ENCODE data around the gene TMEM150C.

DNA sequence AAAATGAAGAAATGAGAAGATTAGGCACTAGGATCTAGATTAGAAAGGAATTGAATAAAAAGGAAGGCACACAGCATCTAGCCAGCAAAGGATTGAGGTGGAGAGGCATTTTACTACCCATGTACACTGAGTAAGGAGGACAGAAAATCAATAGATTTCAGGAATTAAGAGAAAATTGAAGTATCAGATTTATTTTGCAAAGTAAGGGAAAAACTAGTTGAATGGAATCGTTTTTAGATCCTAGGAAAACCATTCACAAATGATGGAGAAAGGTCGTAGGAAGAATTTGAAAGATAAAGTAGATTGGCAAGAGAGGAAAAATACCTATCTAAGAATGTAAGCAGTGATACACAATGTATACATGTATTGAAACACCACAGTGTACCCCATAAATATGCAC is 100.1 kb downstream of the TMEM150C start:
- TF ChIP-seq, protein P1, sequence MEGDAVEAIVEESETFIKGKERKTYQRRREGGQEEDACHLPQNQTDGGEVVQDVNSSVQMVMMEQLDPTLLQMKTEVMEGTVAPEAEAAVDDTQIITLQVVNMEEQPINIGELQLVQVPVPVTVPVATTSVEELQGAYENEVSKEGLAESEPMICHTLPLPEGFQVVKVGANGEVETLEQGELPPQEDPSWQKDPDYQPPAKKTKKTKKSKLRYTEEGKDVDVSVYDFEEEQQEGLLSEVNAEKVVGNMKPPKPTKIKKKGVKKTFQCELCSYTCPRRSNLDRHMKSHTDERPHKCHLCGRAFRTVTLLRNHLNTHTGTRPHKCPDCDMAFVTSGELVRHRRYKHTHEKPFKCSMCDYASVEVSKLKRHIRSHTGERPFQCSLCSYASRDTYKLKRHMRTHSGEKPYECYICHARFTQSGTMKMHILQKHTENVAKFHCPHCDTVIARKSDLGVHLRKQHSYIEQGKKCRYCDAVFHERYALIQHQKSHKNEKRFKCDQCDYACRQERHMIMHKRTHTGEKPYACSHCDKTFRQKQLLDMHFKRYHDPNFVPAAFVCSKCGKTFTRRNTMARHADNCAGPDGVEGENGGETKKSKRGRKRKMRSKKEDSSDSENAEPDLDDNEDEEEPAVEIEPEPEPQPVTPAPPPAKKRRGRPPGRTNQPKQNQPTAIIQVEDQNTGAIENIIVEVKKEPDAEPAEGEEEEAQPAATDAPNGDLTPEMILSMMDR (IDR thresholded peaks at IDR 0.05): no peak
- TF ChIP-seq POLR2AphosphoS5 (IDR thresholded peaks at IDR 0.05) (no peak), EP300 (IDR thresholded peaks at IDR 0.05) (no peak), POLR2A (IDR thresholded peaks at IDR 0.05) (no peak)
